ENCODE results near the gene SIGLEC11.

The SIGLEC11 gene

GRCh38 chr19:49912965-49913685, 47.8 kb downstream of the SIGLEC11 start:
- no peak for DNase-seq
- intact Hi-C loops (cut with DNase I): no loop called here

DNA sequence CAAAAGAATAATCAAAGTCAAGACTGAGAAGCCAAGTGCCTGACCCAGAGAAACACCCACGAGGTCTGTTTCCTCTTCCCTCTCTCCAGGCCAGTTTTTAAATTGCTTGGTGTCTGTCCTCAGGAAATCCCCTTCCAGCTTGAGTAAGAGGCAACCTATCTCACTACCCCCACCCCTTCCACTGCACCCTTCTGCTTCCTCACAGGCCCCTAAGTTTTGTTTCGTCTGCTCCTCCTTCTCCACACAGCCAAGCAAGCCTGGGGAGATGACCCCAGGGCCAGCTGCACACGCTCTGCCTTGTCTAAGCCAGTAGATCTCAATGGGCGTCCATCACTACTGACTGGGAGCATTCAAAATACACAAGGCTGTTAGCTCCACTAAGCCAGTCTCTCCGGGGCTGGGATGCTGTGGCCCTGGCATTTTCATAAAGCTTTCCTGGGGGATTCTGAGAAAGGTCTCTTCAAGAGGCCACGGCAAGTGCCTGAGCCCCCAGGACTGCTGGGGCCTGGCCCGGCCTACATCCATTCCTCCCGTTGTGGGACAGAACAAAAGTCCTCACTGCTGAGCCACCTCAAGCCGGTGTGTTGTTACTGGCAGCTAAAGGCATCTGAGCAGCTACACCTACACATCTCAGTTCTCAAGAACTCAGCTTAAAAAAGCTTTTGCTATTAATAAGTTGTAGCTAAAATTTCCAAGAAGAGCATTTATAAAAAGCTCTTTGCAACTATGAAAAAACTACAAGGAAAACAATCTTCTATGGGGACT, 49.4 kb downstream of the SIGLEC11 start:
- intact Hi-C loops (cut with DNase I): no loop called here
- peak in 16 of 42 donors; percentile 20 to 77 (median 38) for DNase-seq

DNA sequence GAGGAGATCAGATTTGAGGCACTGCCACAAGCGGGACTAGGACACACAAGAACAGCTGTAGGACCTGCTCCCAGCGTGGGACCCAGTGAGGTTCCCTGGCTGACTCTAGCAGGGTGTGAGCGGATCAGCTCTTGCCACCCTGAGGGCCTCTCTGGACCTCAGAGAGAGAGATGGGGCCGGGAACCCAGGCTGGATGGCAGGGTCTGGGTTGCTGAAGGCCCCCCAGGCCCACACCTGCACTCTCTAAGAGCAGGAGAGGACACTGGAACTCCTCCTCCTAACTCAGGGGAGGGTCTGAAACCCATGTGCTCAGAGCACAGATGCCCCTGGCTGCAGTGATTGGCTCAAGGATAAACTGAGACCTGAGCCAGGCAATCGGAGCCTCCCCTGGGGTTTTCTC, 50.8 kb downstream of the SIGLEC11 start:
- intact Hi-C loops (cut with DNase I): no loop called here
- no peak for DNase-seq

- intact Hi-C loops (cut with DNase I): no loop called here
- DNase-seq: no peak
These were observed 52.2 kb downstream of the SIGLEC11 start for GRCh38 chr19:49908480-49909420.

- DNase-seq: no peak
- intact Hi-C loops (cut with DNase I): no loop called here
These were observed 53.1 kb downstream of the SIGLEC11 start for GRCh38 chr19:49907745-49908446.

- peak in 23 of 42 donors; percentile 26 to 79 (median 42) for DNase-seq
- intact Hi-C loops (cut with DNase I): no loop called here
These were observed 54.0 kb downstream of the SIGLEC11 start for GRCh38 chr19:49906879-49907564.

DNA sequence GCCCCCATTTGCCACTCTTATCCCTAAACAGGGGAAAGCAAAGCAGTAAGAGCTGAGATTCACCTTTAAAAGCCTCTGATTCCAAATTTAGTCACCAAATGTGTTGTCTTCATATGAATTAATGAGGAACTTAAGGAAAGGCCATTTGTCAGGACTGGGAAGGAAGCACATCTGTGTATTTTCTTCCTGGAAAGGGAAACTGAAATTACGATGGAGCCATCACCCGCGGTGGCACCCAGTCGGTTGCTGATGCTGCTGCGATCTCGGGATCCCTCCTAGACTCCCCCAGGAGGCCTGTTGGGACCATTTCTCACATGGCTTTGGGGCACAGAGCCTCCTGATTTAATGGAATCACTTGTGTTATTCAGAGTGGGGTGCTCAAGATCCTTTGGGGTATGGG, 56.8 kb downstream of the SIGLEC11 start:
- intact Hi-C loops (cut with DNase I): no loop called here
- no peak for DNase-seq

Data from head of caudate nucleus (tissue), 42 donors.